Muscle of leg (tissue), 11 donors: Measurements from ENCODE around the gene NFIX. TPM values are rescaled to one million over a fixed set of nuclear protein-coding genes. Genes with fewer than 3 reads are reported as not detected.
A peak's percentile ranks its signal among the peaks of the same experiment; 100 is the strongest.
"Not testable (repeated sequence)": the region's sequence is repeated elsewhere in the genome, so short reads cannot be mapped to it uniquely, and the experiment has no call there.

Experiments
- DNase-seq: peaks from one replicate; pipeline ENCODE4 v3.0.0; 2013
- H3K27ac ChIP-seq: one replicate; pipeline ENCODE4 v1.5.1; 2013; ENCODE audit warnings: mild to moderate bottlenecking, low read length, control low read depth
- H3K27me3 ChIP-seq: one replicate; pipeline ENCODE4 v1.6.1; 2013; ENCODE audit warnings: low read length; ENCODE audit not compliant: control insufficient read depth, insufficient read depth
- H3K36me3 ChIP-seq: one replicate; pipeline ENCODE4 v1.6.1; 2013; ENCODE audit warnings: low read length; ENCODE audit not compliant: control insufficient read depth, insufficient read depth
- H3K4me1 ChIP-seq: one replicate; pipeline ENCODE4 v1.6.1; 2013; ENCODE audit warnings: low read length; ENCODE audit not compliant: control insufficient read depth, insufficient read depth
- H3K4me3 ChIP-seq: one replicate; pipeline ENCODE4 v1.5.1; 2013; ENCODE audit warnings: low read length, control low read depth
- H3K9me3 ChIP-seq: replicated peaks from 2 replicates; pipeline ENCODE4 v1.6.1; 2013; ENCODE audit warnings: low read depth, low read length; ENCODE audit not compliant: control insufficient read depth
- WGBS: methylation state at CpG from one replicate; pipeline ENCODE4 v1.1.5; 2013; ENCODE audit warnings: missing lambda C conversion rate; ENCODE audit not compliant: insufficient coverage; 5-methylcytosine and 5-hydroxymethylcytosine counted together
- polyA plus RNA-seq, 8 donors: library from polyadenylated mRNA; unstranded; fragments of 120-200 nt; gene quantifications; one replicate each; pipeline versions ENCODE4 v1.2.1 to v1.2.3, GENCODE V29; 2013; ENCODE audit warnings: inconsistent platforms in 1 of 8, low replicate concordance in 1 of 8; ENCODE audit not compliant: insufficient read length in 8 of 8, insufficient read depth in 1 of 8
- total RNA-seq: library from RNA; stranded (reverse); fragments of 120-200 nt; gene quantifications from one replicate; pipeline ENCODE4 v1.2.4, GENCODE V29; 2013

Gene NFIX
- total and polyA plus RNA-seq, 9 donors, result 38.1 to 140 (median 106) TPM

- H3K27ac ChIP-seq, result peak overlapping the region; percentile 80
- 73% methylated on average over 14 of the region's 16 CpGs for WGBS
- no peaks in the 10 kb centered on the region for H3K9me3 ChIP-seq
- H3K4me3 ChIP-seq, result no peak overlapping the region
- H3K36me3 ChIP-seq, result peaks cover 77% of the 10 kb centered on the region
- peaks cover 74% of the 10 kb centered on the region for H3K4me1 ChIP-seq
- H3K27me3 ChIP-seq, result no peaks in the 10 kb centered on the region
- peak; percentile 62 for DNase-seq
These were observed 45.7 kb upstream of the NFIX start for GRCh38 chr19:12949363-12950283.

GRCh38 chr19:12952050-12952449, 43.2 kb upstream of the NFIX start:
- not testable (repeated sequence) for H3K9me3 ChIP-seq, H3K4me3 ChIP-seq, H3K27me3 ChIP-seq, DNase-seq
- peak overlapping the region; percentile 84 for H3K27ac ChIP-seq
- WGBS, result no CpG with 5 or more reads among the region's 6 CpGs
- H3K36me3 ChIP-seq, result peaks cover 76% of the 10 kb centered on the region
- peaks cover 83% of the 10 kb centered on the region for H3K4me1 ChIP-seq

- peaks cover 83% of the 10 kb centered on the region for H3K4me1 ChIP-seq
- DNase-seq, result peak; percentile 59
- peak overlapping the region; percentile 84 for H3K27ac ChIP-seq
These were observed 42.7 kb upstream of the NFIX start for GRCh38 chr19:12952488-12953137.

GRCh38 chr19:12953138-12953798, 42.0 kb upstream of the NFIX start:
- Histone ChIP-seq H3K4me3 (no peak overlapping the region), H3K27me3 (no peaks in the 10 kb centered on the region), H3K36me3 (peaks cover 65% of the 10 kb centered on the region), H3K9me3 (no peaks in the 10 kb centered on the region), H3K27ac (peak overlapping the region; percentile 84), H3K4me1 (peaks cover 77% of the 10 kb centered on the region)
- 75% methylated on average over 4 of the region's 11 CpGs for WGBS
- peak; percentile 91 for DNase-seq

More at GRCh38 chr19:12952488-12953137, 42.7 kb upstream of the NFIX start:
- Histone ChIP-seq H3K36me3 (peaks cover 71% of the 10 kb centered on the region), H3K27me3 (no peaks in the 10 kb centered on the region), H3K4me3 (no peak overlapping the region), H3K9me3 (no peaks in the 10 kb centered on the region)
- WGBS, result 7% methylated on average over 3 of the region's 12 CpGs

- H3K4me3 ChIP-seq, result no peak overlapping the region
- peak overlapping the region; percentile 84 for H3K27ac ChIP-seq
- H3K4me1 ChIP-seq, result peaks cover 69% of the 10 kb centered on the region
- H3K9me3 ChIP-seq, result no peaks in the 10 kb centered on the region
- H3K36me3 ChIP-seq, result peaks cover 57% of the 10 kb centered on the region
- WGBS, result 64% methylated on average over 8 of the region's 12 CpGs
- no peaks in the 10 kb centered on the region for H3K27me3 ChIP-seq
- DNase-seq, result no peak
These were observed 41.3 kb upstream of the NFIX start for GRCh38 chr19:12953799-12954611.

- WGBS, result no CpG with 5 or more reads among the region's 1 CpG
- H3K4me3 ChIP-seq, result no peak overlapping the region
- H3K36me3 ChIP-seq, result peaks cover 51% of the 10 kb centered on the region
- peaks cover 63% of the 10 kb centered on the region for H3K4me1 ChIP-seq
- no peaks in the 10 kb centered on the region for H3K9me3 ChIP-seq
- H3K27ac ChIP-seq, result peak overlapping the region; percentile 84
- no peaks in the 10 kb centered on the region for H3K27me3 ChIP-seq
- DNase-seq, result no peak
These were observed 40.7 kb upstream of the NFIX start for GRCh38 chr19:12954612-12954962.

- H3K36me3 ChIP-seq, result peaks cover 42% of the 10 kb centered on the region
- H3K27me3 ChIP-seq, H3K4me3 ChIP-seq, H3K9me3 ChIP-seq, DNase-seq: not testable (repeated sequence)
- peak overlapping the region; percentile 56 for H3K27ac ChIP-seq
- WGBS, result 100% methylated on average over 4 of the region's 9 CpGs
- H3K4me1 ChIP-seq, result peaks cover 57% of the 10 kb centered on the region
These were observed 39.7 kb upstream of the NFIX start for GRCh38 chr19:12955575-12955974.

GRCh38 chr19:12955996-12956395, 39.3 kb upstream of the NFIX start:
- Histone ChIP-seq H3K36me3 (peaks cover 38% of the 10 kb centered on the region), H3K4me1 (peaks cover 56% of the 10 kb centered on the region), H3K27ac (peak overlapping the region; percentile 56), H3K9me3 (no peaks in the 10 kb centered on the region), H3K4me3 (peak overlapping the region; percentile 67), H3K27me3 (no peaks in the 10 kb centered on the region)
- WGBS, result 53% methylated on average over 10 of the region's 12 CpGs
- no peak for DNase-seq

- Histone ChIP-seq H3K4me3 (peak within 1 kb of the TSS; percentile 67), H3K4me1 (peaks cover 50% of the 10 kb centered on the region), H3K27ac (peak within 1 kb of the TSS; percentile 93), H3K36me3 (peaks cover 31% of the 10 kb centered on the region), H3K27me3 (no peaks in the 10 kb centered on the region), H3K9me3 (no peaks in the 10 kb centered on the region)
- DNase-seq, result peak; percentile 85
- WGBS, result 3% methylated on average over 67 of the region's 84 CpGs
These were observed 38.6 kb upstream of the NFIX start, which contains the start of gene GADD45GIP1 for GRCh38 chr19:12956446-12957388. GADD45GIP1 (minus strand) TSS chr19:12957223; CDS start chr19:12957212, 11 bp downstream.
